GM18508 (cell line): ENCODE measurements around the gene RAD17.
A peak's percentile ranks its signal among the peaks of the same experiment; 100 is the strongest.
"Not testable (repeated sequence)": the region's sequence is repeated elsewhere in the genome, so short reads cannot be mapped to it uniquely, and the experiment has no call there.

Experiments
- ATAC-seq: cut with Tn5 transposase; IDR thresholded peaks from one replicate; pipeline ENCODE4 v1.9.1; 2021; ENCODE audit warnings: moderate number of reproducible peaks; ENCODE audit not compliant: insufficient read depth, unreplicated experiment

RAD17 gene, protein sequence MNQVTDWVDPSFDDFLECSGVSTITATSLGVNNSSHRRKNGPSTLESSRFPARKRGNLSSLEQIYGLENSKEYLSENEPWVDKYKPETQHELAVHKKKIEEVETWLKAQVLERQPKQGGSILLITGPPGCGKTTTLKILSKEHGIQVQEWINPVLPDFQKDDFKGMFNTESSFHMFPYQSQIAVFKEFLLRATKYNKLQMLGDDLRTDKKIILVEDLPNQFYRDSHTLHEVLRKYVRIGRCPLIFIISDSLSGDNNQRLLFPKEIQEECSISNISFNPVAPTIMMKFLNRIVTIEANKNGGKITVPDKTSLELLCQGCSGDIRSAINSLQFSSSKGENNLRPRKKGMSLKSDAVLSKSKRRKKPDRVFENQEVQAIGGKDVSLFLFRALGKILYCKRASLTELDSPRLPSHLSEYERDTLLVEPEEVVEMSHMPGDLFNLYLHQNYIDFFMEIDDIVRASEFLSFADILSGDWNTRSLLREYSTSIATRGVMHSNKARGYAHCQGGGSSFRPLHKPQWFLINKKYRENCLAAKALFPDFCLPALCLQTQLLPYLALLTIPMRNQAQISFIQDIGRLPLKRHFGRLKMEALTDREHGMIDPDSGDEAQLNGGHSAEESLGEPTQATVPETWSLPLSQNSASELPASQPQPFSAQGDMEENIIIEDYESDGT

DNA sequence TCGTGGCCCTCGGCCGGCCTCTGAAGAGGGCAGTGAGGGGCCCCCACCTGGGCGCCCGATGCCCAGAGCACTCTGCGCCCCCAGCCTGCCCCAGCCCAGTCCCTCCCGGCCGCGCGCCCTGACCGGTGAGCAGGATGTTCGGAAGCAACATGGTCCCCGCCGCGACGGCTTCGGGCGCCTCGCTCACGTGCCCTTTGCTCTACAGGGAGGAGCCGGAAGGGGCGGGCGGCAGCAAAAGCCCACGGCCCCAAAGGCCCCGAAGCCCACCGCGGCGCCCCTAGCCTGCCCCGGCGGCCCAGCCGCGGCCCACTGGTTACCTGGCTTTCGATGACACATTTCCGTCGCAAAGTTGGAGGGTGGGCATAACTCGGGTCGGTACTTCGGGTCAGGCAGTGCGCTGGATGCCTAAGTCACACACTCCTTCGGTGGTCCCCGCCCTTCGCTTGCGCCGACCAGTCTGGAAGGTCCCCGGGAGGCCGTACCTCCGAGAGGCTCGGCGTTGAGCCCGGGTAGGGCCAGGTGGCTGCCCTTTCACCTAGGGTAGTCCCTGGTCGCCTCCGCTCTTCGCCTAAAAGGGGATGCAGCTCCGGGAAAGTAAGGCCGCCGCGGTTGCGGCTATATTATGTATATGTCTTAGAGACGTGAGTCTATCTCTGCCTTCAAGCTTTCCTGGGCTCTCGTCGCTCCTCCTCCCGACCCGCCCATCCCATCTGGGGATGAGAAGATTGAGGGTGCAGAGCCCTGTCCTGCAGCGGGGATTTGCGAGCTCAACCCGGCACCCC lies at the start of gene RAD17, which contains the start of the genes AK6 and TAF9:
TSS of gene RAD17 (plus strand) at position 479 of the 782 bp plus-strand sequence. CDS start 2,391 bp downstream, outside the sequence.
TSS of gene AK6 (minus strand) at position 181 of the 782 bp plus-strand sequence. CDS start at position 151, 30 bp downstream.
TSS of gene TAF9 (minus strand) at position 181 of the 782 bp plus-strand sequence. CDS start 3,783 bp downstream, outside the sequence.
- ATAC-seq, result peak; percentile 69

GRCh38 chr5:69326365-69326764 lies 43.3 kb upstream of the RAD17 start:
- no peak for ATAC-seq

- ATAC-seq, result no peak
Observed at GRCh38 chr5:69329905-69330489, 39.6 kb upstream of the RAD17 start.

- ATAC-seq, result no peak
Observed at GRCh38 chr5:69331528-69332445, 37.8 kb upstream of the RAD17 start.

DNA sequence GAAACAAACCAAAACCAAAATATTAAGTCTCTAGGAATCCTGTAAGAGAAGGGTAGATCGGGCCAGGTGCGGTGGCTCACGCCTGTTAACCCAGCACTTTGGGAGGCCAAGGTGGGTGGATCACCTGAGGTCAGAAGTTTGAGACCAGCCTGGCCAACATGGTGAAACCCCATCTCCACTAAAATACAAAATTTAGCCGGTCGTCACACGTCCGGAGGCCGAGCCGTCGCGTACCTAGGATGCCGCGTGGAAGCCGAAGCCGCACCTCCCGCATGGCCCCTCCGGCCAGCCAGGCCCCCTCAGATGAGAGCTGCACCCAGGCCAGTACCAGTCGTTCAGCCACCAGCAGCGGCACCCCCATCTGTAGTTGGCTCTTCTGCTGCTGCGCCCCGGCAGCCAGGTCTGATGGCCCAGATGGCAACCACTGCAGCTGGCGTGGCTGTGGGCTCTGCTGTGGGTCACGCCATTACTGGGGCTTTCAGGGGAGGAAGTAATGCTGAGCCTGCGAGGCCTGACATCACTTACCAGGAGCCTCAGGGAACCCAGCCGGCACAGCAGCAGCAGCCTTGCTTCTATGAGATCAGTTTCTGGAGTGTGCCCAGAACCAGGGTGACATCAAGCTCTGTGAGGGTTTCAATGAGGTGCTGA lies 35.8 kb upstream of the RAD17 start:
- not testable (repeated sequence) for ATAC-seq

DNA sequence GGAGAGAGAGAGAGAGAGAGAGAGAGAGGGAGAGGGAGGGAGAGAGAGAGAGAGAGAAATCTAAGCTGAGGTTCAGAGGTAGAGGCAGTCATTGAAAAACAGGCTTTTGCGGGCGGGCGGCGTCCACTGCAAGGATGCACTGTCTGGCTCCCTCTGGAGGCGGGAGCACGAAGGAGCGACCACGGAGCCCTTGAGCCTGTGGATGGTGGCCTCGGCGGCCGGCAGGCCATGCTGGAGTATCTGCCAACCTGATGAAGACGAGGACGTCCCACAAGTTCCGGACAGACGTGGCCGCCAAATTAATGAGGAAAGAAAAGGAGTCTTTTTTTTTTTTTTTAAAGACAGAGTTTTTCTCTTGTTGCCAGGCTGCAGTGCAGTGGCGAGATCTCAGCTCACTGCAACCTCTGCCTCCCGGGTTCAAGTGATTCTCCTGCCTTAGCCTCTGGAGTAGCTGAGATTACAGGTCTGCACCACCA lies 34.8 kb upstream of the RAD17 start:
- ATAC-seq, result no peak

DNA sequence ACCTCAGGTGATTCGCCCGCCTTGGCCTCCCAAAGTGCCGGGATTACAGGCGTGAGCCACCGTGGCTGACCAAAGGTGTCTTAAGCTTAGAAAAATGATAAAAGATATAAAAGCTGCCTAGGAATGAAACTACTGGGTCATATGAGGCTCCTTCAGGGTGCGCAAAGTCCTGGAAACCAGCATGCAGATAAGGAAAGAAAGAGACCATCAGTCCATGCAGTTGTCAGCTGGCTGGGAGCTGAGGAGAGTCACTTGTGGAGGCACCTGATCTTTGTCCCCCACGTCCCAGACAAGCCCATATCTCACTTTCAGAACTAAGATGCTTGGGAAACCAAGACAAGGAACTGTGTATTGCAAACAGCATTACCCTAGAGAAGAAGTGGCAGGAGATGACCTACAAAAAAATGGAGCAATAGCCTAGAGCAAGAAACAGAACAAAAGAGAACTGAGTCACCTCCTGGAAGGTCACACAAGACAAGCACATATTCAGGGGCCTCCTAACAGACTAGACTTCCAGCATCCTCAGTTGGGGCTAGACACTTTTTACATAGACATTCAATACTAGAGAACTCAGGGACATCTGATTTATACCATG lies 34.2 kb upstream of the RAD17 start:
- ATAC-seq, result no peak

GRCh38 chr5:69341520-69342161 lies 28.0 kb upstream of the RAD17 start:
- ATAC-seq, result no peak

DNA sequence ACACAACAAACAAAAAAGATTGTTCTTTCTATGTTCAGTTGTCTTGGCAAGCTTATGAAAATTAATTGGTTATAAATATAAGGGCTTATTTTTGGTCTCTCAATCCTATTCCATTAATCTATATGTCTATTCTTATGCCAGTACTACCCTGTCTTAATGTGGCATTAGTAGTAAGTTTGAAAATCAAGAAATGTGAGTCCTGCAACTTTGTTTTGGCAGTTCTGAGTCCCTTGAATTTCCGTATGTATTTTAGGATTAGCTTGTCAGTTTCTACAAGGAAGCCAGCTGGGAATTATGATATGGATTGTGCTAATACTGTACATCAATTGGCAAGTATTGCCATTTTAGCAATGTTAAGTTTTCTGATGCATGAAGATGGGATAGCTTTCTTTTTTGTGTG lies 26.5 kb upstream of the RAD17 start:
- ATAC-seq, result no peak

GRCh38 chr5:69350664-69351063 lies 19.0 kb upstream of the RAD17 start:
- ATAC-seq, result no peak

- ATAC-seq, result no peak
Observed at GRCh38 chr5:69359699-69360098, 9.9 kb upstream of the RAD17 start.

DNA sequence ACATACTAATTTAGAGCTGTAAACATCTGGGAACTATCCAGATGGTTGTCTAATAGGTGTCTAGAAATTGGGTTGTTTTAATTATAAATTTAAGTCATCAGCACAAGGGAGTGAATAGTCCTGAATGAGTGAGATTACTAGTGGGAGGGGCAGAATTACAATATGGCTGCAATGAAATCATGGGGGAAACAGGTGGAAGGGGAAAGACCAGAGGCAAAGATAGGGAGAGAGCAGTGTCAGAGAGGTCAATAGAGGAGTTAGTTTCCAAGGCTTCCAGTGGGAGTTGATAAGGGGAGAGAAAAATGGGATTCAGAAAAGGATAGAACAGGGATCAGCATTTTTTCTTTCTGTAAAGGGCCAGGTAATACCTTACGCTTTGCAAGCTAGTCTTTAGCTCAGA lies 9.2 kb upstream of the RAD17 start:
- ATAC-seq, result no peak

GRCh38 chr5:69364414-69364813 lies 5.2 kb upstream of the RAD17 start:
- ATAC-seq, result no peak

- ATAC-seq, result no peak
Observed at GRCh38 chr5:69364850-69365249, 4.8 kb upstream of the RAD17 start.

GRCh38 chr5:69367697-69368279 lies 1.8 kb upstream of the RAD17 start:
- no peak for ATAC-seq

GRCh38 chr5:69368458-69369339 lies 919 bp upstream of the RAD17 start:
- ATAC-seq, result no peak
